Trophoblast cell (in vitro differentiated cells and primary cell): ENCODE data around the gene CRYL1.

Source experiments
- DNase-seq, 2 donors: peaks; one replicate each; pipeline ENCODE4 v3.0.0-alpha.2; 2016
- H2AFZ ChIP-seq: 2 replicates; pipeline ENCODE4 v1.6.1; 2013; ENCODE audit warnings: low read length, moderate library complexity, mild to moderate bottlenecking; ENCODE audit not compliant: insufficient read depth, poor library complexity
- H2AK5ac ChIP-seq: 2 replicates; pipeline ENCODE4 v1.6.1; 2013; ENCODE audit warnings: mild to moderate bottlenecking, low read length
- H2BK120ac ChIP-seq: 2 replicates; pipeline ENCODE4 v1.6.1; 2013; ENCODE audit warnings: low read length, mild to moderate bottlenecking, moderate library complexity; ENCODE audit not compliant: insufficient read depth, poor library complexity
- H2BK12ac ChIP-seq: 2 replicates; pipeline ENCODE4 v1.6.1; 2013; ENCODE audit warnings: mild to moderate bottlenecking, low read length, moderate library complexity
- H2BK5ac ChIP-seq: 2 replicates; pipeline ENCODE4 v1.6.1; 2013; ENCODE audit warnings: low read length, low read depth, moderate library complexity, mild to moderate bottlenecking; ENCODE audit not compliant: poor library complexity
- H3K14ac ChIP-seq: 2 replicates; pipeline ENCODE4 v1.6.1; 2013; ENCODE audit warnings: mild to moderate bottlenecking, low read length
- H3K18ac ChIP-seq: 2 replicates; pipeline ENCODE4 v1.6.1; 2013; ENCODE audit warnings: mild to moderate bottlenecking, low read length
- H3K23ac ChIP-seq: 2 replicates; pipeline ENCODE4 v1.6.1; 2013; ENCODE audit warnings: low read length
- H3K27ac ChIP-seq: 2 replicates; pipeline ENCODE4 v1.5.1; 2013; ENCODE audit warnings: low read depth, mild to moderate bottlenecking, inconsistent platforms, low read length, moderate library complexity
- H3K27me3 ChIP-seq: 2 replicates; pipeline ENCODE4 v1.6.1; 2013; ENCODE audit warnings: inconsistent platforms, mild to moderate bottlenecking, low read length, moderate library complexity; ENCODE audit not compliant: insufficient read depth
- H3K36me3 ChIP-seq, 2 experiments: 1 replicate in 1 of 2; 2 replicates in 1 of 2; pipeline ENCODE4 v1.6.1; 2013; ENCODE audit warnings: low read length in 2 of 2, mild to moderate bottlenecking in 2 of 2, moderate library complexity in 1 of 2; ENCODE audit not compliant: insufficient read depth in 2 of 2, control insufficient read depth in 1 of 2
- H3K4ac ChIP-seq: 2 replicates; pipeline ENCODE4 v1.6.1; 2013; ENCODE audit warnings: low read depth, mild to moderate bottlenecking, low read length, moderate library complexity
- H3K4me1 ChIP-seq, 2 experiments: 1 replicate in 1 of 2; 2 replicates in 1 of 2; pipeline ENCODE4 v1.6.1; 2013; ENCODE audit warnings: low read length in 2 of 2, mild to moderate bottlenecking in 2 of 2, moderate library complexity in 1 of 2; ENCODE audit not compliant: insufficient read depth in 2 of 2, control insufficient read depth in 1 of 2
- H3K4me2 ChIP-seq: 2 replicates; pipeline ENCODE4 v1.6.1; 2013; ENCODE audit warnings: inconsistent platforms, mild to moderate bottlenecking, low read length, moderate library complexity
- H3K4me3 ChIP-seq: 2 replicates; pipeline ENCODE4 v1.5.1; 2013; ENCODE audit warnings: mild to moderate bottlenecking, low read depth, low read length, inconsistent platforms
- H3K79me1 ChIP-seq: one replicate; pipeline ENCODE4 v1.6.1; 2013; ENCODE audit warnings: low read length
- H3K79me2 ChIP-seq: 2 replicates; pipeline ENCODE4 v1.6.1; 2013; ENCODE audit warnings: low read length, mild to moderate bottlenecking; ENCODE audit not compliant: control insufficient read depth, insufficient read depth, poor library complexity
- H3K9ac ChIP-seq: 2 replicates; pipeline ENCODE4 v1.6.1; 2013; ENCODE audit warnings: mild to moderate bottlenecking, low read length
- H3K9me3 ChIP-seq: 2 replicates; pipeline ENCODE4 v1.6.1; 2013; ENCODE audit warnings: low read depth, mild to moderate bottlenecking, control low read depth, inconsistent platforms, low read length; ENCODE audit not compliant: insufficient read depth
- H4K12ac ChIP-seq: 2 replicates; pipeline ENCODE4 v1.6.1; 2013; ENCODE audit warnings: low read depth, mild to moderate bottlenecking, low read length, moderate library complexity
- H4K8ac ChIP-seq: 2 replicates; pipeline ENCODE4 v1.6.1; 2013; ENCODE audit warnings: low read depth, mild to moderate bottlenecking, low read length, moderate library complexity
- H4K91ac ChIP-seq: one replicate; pipeline ENCODE4 v1.6.1; 2013; ENCODE audit warnings: low read depth, mild to moderate bottlenecking, low read length, moderate library complexity
- WGBS: extraction: QIAGEN DNeasy Blood & Tissue Kit; methylation state at CpG from one replicate; pipeline ENCODE4 v1.1.7; 2013; ENCODE audit warnings: missing lambda C conversion rate; ENCODE audit not compliant: insufficient read length, insufficient coverage; ENCODE audit errors: extremely low coverage; 5-methylcytosine and 5-hydroxymethylcytosine counted together

CRYL1 gene

DNA sequence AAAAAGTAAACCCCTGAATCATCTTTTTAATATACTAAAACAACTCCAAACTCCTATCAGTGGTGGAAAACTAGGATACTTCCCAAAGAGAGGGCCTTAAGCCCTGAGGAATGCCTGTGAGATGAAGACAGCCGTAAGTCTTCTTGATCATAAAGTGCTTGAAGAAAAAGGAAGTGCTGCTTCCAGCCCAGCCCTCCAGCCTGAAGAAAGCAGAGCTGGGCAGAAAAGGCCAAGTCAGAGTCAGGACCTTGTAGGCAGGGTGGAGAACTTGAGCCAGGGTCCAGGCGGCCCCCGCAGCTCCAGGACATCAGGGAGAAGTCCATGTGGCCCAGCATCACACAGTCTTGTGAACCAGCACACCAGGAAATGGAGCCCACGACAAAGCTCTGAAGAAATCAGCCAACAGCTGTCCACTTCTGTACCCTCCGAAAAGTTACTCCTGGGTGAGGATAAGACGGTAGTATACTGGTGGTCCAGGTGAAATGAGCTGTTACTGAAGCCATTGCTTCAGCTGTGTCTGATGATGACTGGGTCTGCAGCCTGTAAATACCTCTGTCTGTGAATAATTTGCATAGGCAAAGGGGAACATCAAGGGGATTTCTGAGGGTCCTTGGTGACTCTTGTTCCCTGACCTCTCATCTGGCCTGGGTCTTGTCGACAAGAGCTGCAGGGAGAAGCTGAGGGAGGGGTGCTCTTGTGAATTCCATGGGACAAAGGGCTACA is 18.7 kb upstream of the CRYL1 start:
- Histone ChIP-seq H2AFZ (no peak overlapping the region), H3K4me1 (no peaks in the 10 kb centered on the region), H3K79me2 (no peaks in the 10 kb centered on the region), H3K27ac (no peak overlapping the region), H2BK120ac (no peak overlapping the region), H2AK5ac (no peak overlapping the region), H3K79me1 (no peaks in the 10 kb centered on the region), H3K14ac (no peak overlapping the region), H3K18ac (no peak overlapping the region), H2BK5ac (no peak overlapping the region), H3K36me3 (no peaks in the 10 kb centered on the region), H3K9ac (no peak overlapping the region), H3K4me2 (no peak overlapping the region), H2BK12ac (no peak overlapping the region), H3K23ac (no peak overlapping the region), H4K12ac (no peak overlapping the region), H3K4ac (no peak overlapping the region), H3K27me3 (no peaks in the 10 kb centered on the region), H4K91ac (no peak overlapping the region), H4K8ac (no peak overlapping the region), H3K9me3 (no peaks in the 10 kb centered on the region), H3K4me3 (no peak overlapping the region)
- DNase-seq: no peak
- WGBS: no CpG with 5 or more reads among the region's 7 CpGs

DNA sequence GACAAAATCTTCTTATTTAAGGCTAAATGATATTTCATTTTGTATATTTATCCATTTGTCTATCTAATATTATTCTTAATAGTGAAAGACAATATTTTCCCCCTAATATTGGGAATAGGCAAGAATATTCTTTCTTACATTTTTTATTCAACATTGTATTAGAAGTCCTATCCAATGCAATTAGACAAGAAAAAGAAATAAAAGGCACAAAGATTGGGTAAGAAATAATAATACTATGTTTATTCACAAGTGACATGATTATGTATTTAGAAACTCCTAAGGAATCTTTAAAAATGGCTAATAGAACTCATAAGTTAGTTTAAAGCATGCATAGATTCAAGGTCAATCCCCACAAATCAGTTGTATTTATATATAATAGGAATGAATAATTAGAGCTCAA is 11.3 kb upstream of the CRYL1 start:
- no peak overlapping the region for H3K9ac ChIP-seq
- no peak for DNase-seq
- H3K4me1 ChIP-seq: no peaks in the 10 kb centered on the region
- no peak overlapping the region for H2AK5ac ChIP-seq
- H3K27ac ChIP-seq: no peak overlapping the region
- no peak overlapping the region for H3K18ac ChIP-seq
- no peak overlapping the region for H3K4me3 ChIP-seq
- no peak overlapping the region for H3K4me2 ChIP-seq
- no peak overlapping the region for H2BK5ac ChIP-seq
- no peaks in the 10 kb centered on the region for H3K27me3 ChIP-seq
- no peak overlapping the region for H4K8ac ChIP-seq
- no peaks in the 10 kb centered on the region for H3K79me1 ChIP-seq
- no peak overlapping the region for H3K4ac ChIP-seq
- H3K79me2 ChIP-seq: no peaks in the 10 kb centered on the region
- no peak overlapping the region for H3K14ac ChIP-seq
- H2BK12ac ChIP-seq: no peak overlapping the region
- H3K9me3 ChIP-seq: peaks cover 5% of the 10 kb centered on the region
- no peak overlapping the region for H4K12ac ChIP-seq
- H3K23ac ChIP-seq: no peak overlapping the region
- no peak overlapping the region for H4K91ac ChIP-seq
- H3K36me3 ChIP-seq: no peaks in the 10 kb centered on the region
- H2BK120ac ChIP-seq: no peak overlapping the region
- H2AFZ ChIP-seq: no peak overlapping the region

DNA sequence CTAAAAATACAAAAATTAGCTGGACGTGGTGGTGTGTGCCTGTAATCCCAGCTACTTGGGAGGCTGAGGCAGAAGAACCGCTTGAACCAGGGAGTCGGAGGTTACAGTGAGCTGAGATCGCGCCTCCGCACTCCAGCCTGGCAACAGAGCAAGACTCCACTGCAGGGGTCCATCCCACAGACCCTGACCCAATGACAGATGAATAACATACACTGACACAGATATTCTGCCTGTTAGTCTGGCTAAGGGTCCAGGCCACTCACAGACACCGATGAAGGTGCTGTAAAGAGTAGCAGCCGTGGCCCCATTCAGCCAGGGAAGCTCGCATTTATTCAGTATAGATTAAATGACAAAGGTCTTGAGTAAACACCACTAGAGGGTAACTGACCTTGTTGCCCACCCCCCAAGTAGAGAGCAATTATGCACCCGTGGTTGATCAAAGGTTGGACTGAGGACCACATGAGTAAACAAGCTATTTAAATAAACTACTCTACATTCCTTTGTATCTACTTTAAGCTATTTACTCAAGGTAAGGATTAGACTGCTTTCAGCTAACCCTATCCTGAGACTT is 8.5 kb upstream of the CRYL1 start:
- Histone ChIP-seq H3K27me3 (no peaks in the 10 kb centered on the region), H2BK12ac (no peak overlapping the region), H3K9ac (no peak overlapping the region), H3K23ac (no peak overlapping the region), H3K36me3 (no peaks in the 10 kb centered on the region), H2BK120ac (no peak overlapping the region), H3K4me3 (no peak overlapping the region), H3K4ac (no peak overlapping the region), H3K4me2 (no peak overlapping the region), H3K79me2 (no peaks in the 10 kb centered on the region), H4K91ac (no peak overlapping the region), H4K12ac (no peak overlapping the region), H4K8ac (no peak overlapping the region), H3K14ac (no peak overlapping the region), H3K4me1 (no peaks in the 10 kb centered on the region), H2AFZ (no peak overlapping the region), H3K27ac (no peak overlapping the region), H2AK5ac (no peak overlapping the region), H3K18ac (no peak overlapping the region), H3K9me3 (peaks cover 5% of the 10 kb centered on the region), H3K79me1 (no peaks in the 10 kb centered on the region), H2BK5ac (no peak overlapping the region)
- no peak for DNase-seq
- no CpG with 5 or more reads among the region's 10 CpGs for WGBS

DNA sequence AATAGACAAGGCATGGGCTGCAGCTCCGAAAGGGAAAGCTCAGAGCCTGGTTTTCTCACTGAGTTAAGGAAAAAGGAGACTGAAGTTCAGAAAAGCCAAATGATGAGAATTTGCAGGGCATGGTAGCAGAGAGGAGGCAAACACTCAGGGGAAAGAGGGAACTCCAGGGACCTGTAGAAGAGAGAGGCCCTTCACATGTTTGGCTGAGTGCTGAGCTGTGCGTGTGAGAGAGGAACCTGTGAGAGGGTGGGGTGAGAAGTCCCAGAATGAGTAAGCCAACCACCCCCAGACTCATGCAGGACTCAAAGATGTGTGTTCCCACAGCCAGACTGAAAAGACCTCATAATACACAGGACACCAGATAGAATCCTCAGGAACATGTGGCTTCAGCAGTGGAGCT is 2.8 kb upstream of the CRYL1 start:
- H3K23ac ChIP-seq: no peak overlapping the region
- no peak overlapping the region for H2BK120ac ChIP-seq

More for the DNA sequence above, 2.8 kb upstream of the CRYL1 start:
- peaks cover 2% of the 10 kb centered on the region for H3K79me1 ChIP-seq
- H2AK5ac ChIP-seq: no peak overlapping the region
- no peaks in the 10 kb centered on the region for H3K36me3 ChIP-seq
- H3K27me3 ChIP-seq: no peaks in the 10 kb centered on the region
- no peak overlapping the region for H2AFZ ChIP-seq
- H3K9ac ChIP-seq: no peak overlapping the region
- H3K27ac ChIP-seq: no peak overlapping the region
- no peaks in the 10 kb centered on the region for H3K9me3 ChIP-seq
- H3K4me3 ChIP-seq: no peak overlapping the region
- H3K14ac ChIP-seq: no peak overlapping the region
- H2BK5ac ChIP-seq: no peak overlapping the region
- no peak overlapping the region for H2BK12ac ChIP-seq
- no peak overlapping the region for H4K91ac ChIP-seq
- no CpG with 5 or more reads among the region's 2 CpGs for WGBS
- no peak overlapping the region for H3K18ac ChIP-seq
- peaks cover 0 to 3% of the 10 kb centered on the region in 2 experiments for H3K4me1 ChIP-seq
- no peak overlapping the region for H4K8ac ChIP-seq
- H3K4ac ChIP-seq: no peak overlapping the region
- no peak for DNase-seq
- no peak overlapping the region for H3K4me2 ChIP-seq
- H3K79me2 ChIP-seq: no peaks in the 10 kb centered on the region
- H4K12ac ChIP-seq: no peak overlapping the region
